Natural killer cell (primary cell): ENCODE results near the gene PPP1R13B. TPM values are rescaled to one million over a fixed set of nuclear protein-coding genes. Genes with fewer than 3 reads are reported as not detected.

Experiments
- ATAC-seq, 3 donors: fragments of 150-1000 bp in 2 of 3; fragments of 200-7000 bp in 1 of 3; cut with Tn5 transposase; 1 replicate in 1 of 3; 2 replicates in 2 of 3; pipeline ENCODE4 v1.10.0; 2021; ENCODE audit warnings: mild to moderate bottlenecking in 2 of 3, moderate library complexity in 2 of 3
- DNase-seq, 2 donors: peaks; one replicate each; pipeline versions ENCODE4 v3.0.0 to v3.0.0-alpha.2; 2013 to 2021; ENCODE audit warnings: mixed read lengths in 1 of 2
- H3K27ac ChIP-seq: one replicate; pipeline ENCODE4 v1.5.1; 2013; ENCODE audit warnings: mild to moderate bottlenecking, low read length
- H3K27me3 ChIP-seq: one replicate; pipeline ENCODE4 v1.6.1; 2013; ENCODE audit warnings: low read length; ENCODE audit not compliant: control insufficient read depth, insufficient read depth
- H3K36me3 ChIP-seq: one replicate; pipeline ENCODE4 v1.6.1; 2013; ENCODE audit warnings: low read length; ENCODE audit not compliant: control insufficient read depth, insufficient read depth
- H3K4me1 ChIP-seq: one replicate; pipeline ENCODE4 v1.6.1; 2013; ENCODE audit warnings: low read length; ENCODE audit not compliant: control insufficient read depth, insufficient read depth
- H3K4me3 ChIP-seq: one replicate; pipeline ENCODE4 v1.5.1; 2013; ENCODE audit warnings: low read length
- H3K9me3 ChIP-seq: one replicate; pipeline ENCODE4 v1.6.1; 2013; ENCODE audit warnings: low read length; ENCODE audit not compliant: control insufficient read depth, insufficient read depth
- H3K27ac Mint-ChIP-seq, 2 donors: one replicate each; pipeline ENCODE4 v1.8.0; 2022; ENCODE audit warnings: mild to moderate bottlenecking in 2 of 2, mixed read lengths in 2 of 2, moderate library complexity in 1 of 2
- H3K27me3 Mint-ChIP-seq, 2 donors: one replicate each; pipeline ENCODE4 v1.8.0; 2022; ENCODE audit warnings: low read depth in 2 of 2, mixed read lengths in 2 of 2
- H3K36me3 Mint-ChIP-seq: one replicate; pipeline ENCODE4 v1.8.0; 2022; ENCODE audit warnings: mixed read lengths
- H3K4me1 Mint-ChIP-seq, 2 donors: one replicate each; pipeline ENCODE4 v1.8.0; 2022; ENCODE audit warnings: mixed read lengths in 2 of 2
- H3K4me3 Mint-ChIP-seq: one replicate; pipeline ENCODE4 v1.8.0; 2022; ENCODE audit warnings: mild to moderate bottlenecking, moderate library complexity, mixed read lengths
- H3K9me3 Mint-ChIP-seq, 2 donors: one replicate each; pipeline ENCODE4 v1.8.0; 2022; ENCODE audit warnings: mixed read lengths in 2 of 2
- WGBS: methylation state at CpG from one replicate; pipeline ENCODE4 v1.1.7; 2013; ENCODE audit warnings: missing lambda C conversion rate; ENCODE audit not compliant: insufficient coverage; 5-methylcytosine and 5-hydroxymethylcytosine counted together
- intact Hi-C: fragments of 100-400 bp; cut with micrococcal nuclease; formaldehyde crosslinking; loops from one replicate; pipeline ENCODE4 v1.14.2; 2022
- total RNA-seq, 4 donors: library from RNA; stranded (reverse); fragments of 120-200 nt in 1 of 4; gene quantifications; one replicate each; pipeline versions ENCODE4 v1.2.3 to v1.2.4, GENCODE V29; 2013 to 2022
- TF ChIP-seq, protein P1 (sequence below): fragments of 200-600 bp; IDR thresholded peaks from one replicate; pipeline ENCODE4 v1.8.0; 2022; ENCODE audit warnings: antibody characterized with exemption

The PPP1R13B gene
- total RNA-seq, 3 donors from 2014 or later (not counting 1 experiment from before 2014, with no cell fraction given): 26.5 to 35.5 (median 31.7) TPM

DNA sequence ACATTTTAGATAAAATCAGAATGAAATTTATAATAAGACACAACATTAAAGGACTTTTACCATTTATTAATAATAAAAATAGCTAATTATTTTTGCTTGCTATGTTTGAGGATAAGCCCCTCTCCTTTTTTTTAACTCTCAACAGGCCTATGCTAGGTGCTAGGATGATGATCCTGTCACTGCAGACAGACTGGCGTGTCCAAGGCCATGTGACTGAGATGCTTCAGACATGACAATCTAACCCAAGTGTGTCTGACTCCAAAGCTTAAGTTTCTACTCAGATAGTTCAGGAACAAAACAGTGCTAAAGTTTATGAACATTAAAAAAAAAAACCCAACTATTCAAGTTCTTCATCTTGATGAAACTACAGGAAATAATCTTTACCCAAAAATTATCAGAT lies 29.8 kb downstream of the PPP1R13B start:
- 75% methylated on average over 1 of the region's 1 CpG for WGBS
- Mint-ChIP-seq H3K4me3 (no peak overlapping the region), H3K36me3 (no peaks in the 10 kb centered on the region), H3K27ac (no peak overlapping the region), H3K4me1 (peaks cover 20 to 39% of the 10 kb centered on the region in 2 donors), H3K9me3 (no peaks in the 10 kb centered on the region), H3K27me3 (no peaks in the 10 kb centered on the region)
- no peak for DNase-seq
- intact Hi-C loops: no loop called here
- Histone ChIP-seq H3K36me3 (no peaks in the 10 kb centered on the region), H3K27me3 (no peaks in the 10 kb centered on the region), H3K4me3 (no peak overlapping the region), H3K4me1 (no peaks in the 10 kb centered on the region), H3K27ac (no peak overlapping the region), H3K9me3 (no peaks in the 10 kb centered on the region)
- TF ChIP-seq, protein P1, sequence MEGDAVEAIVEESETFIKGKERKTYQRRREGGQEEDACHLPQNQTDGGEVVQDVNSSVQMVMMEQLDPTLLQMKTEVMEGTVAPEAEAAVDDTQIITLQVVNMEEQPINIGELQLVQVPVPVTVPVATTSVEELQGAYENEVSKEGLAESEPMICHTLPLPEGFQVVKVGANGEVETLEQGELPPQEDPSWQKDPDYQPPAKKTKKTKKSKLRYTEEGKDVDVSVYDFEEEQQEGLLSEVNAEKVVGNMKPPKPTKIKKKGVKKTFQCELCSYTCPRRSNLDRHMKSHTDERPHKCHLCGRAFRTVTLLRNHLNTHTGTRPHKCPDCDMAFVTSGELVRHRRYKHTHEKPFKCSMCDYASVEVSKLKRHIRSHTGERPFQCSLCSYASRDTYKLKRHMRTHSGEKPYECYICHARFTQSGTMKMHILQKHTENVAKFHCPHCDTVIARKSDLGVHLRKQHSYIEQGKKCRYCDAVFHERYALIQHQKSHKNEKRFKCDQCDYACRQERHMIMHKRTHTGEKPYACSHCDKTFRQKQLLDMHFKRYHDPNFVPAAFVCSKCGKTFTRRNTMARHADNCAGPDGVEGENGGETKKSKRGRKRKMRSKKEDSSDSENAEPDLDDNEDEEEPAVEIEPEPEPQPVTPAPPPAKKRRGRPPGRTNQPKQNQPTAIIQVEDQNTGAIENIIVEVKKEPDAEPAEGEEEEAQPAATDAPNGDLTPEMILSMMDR: no peak
- no peak for ATAC-seq

DNA sequence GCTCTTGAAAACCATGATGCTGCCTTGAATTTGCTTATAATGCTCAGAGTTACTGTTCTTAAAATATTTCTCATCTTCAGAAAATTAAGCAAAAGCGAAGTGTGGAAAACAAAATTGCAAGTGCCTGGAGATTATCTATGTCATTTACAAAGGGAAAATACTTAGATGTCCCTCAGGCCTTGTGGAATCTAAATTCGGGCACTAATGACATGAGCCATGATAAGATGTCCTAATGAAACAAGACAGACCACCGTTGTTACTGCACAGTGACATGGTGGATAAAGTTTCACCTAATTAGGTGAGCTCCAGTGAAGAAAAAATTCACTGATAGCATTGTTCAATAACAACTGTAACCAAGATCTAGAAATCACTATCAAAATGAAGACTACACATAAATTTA lies 30.4 kb downstream of the PPP1R13B start:
- Mint-ChIP-seq H3K9me3 (no peaks in the 10 kb centered on the region), H3K27me3 (no peaks in the 10 kb centered on the region), H3K4me3 (no peak overlapping the region), H3K4me1 (peaks cover 20 to 39% of the 10 kb centered on the region in 2 donors), H3K36me3 (no peaks in the 10 kb centered on the region), H3K27ac (no peak overlapping the region)
- DNase-seq: no peak
- TF ChIP-seq, protein P1: no peak
- intact Hi-C loops: no loop called here
- Histone ChIP-seq H3K36me3 (no peaks in the 10 kb centered on the region), H3K4me1 (no peaks in the 10 kb centered on the region), H3K27me3 (no peaks in the 10 kb centered on the region), H3K9me3 (no peaks in the 10 kb centered on the region), H3K27ac (no peak overlapping the region), H3K4me3 (no peak overlapping the region)
- ATAC-seq: no peak
- 90% methylated on average over 3 of the region's 3 CpGs for WGBS

DNA sequence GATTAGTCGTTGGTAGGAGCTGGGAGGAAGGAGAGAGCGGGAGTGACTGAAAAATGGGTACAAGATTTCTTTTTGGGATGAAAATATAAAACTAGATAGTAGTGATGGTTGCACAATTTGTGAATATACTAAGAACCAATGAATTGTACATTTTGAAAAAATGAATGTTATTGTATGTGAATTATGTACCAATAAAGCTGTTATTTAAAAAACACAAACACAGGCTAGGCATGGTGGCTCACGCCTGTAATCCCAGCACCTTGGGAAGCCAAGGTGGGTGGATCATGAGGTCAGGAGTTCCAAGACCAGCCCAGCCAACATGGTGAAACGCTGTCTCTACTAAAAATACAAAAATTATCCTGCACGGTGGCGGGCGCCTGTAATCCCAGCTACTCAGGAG lies 32.1 kb downstream of the PPP1R13B start:
- peaks cover 17 to 31% of the 10 kb centered on the region in 2 donors for H3K4me1 Mint-ChIP-seq
- WGBS: 87% methylated on average over 6 of the region's 7 CpGs
- intact Hi-C loops: no loop called here
- Histone ChIP-seq H3K4me3 (no peak overlapping the region), H3K9me3 (no peaks in the 10 kb centered on the region), H3K27me3 (no peaks in the 10 kb centered on the region), H3K27ac (no peak overlapping the region), H3K36me3 (no peaks in the 10 kb centered on the region), H3K4me1 (no peaks in the 10 kb centered on the region)
- H3K27ac Mint-ChIP-seq: no peak overlapping the region
- ATAC-seq (no peak), DNase-seq (no peak)
- H3K9me3 Mint-ChIP-seq: no peaks in the 10 kb centered on the region
- TF ChIP-seq, protein P1: no peak
- no peak overlapping the region for H3K4me3 Mint-ChIP-seq
- H3K36me3 Mint-ChIP-seq: no peaks in the 10 kb centered on the region
- no peaks in the 10 kb centered on the region for H3K27me3 Mint-ChIP-seq

DNA sequence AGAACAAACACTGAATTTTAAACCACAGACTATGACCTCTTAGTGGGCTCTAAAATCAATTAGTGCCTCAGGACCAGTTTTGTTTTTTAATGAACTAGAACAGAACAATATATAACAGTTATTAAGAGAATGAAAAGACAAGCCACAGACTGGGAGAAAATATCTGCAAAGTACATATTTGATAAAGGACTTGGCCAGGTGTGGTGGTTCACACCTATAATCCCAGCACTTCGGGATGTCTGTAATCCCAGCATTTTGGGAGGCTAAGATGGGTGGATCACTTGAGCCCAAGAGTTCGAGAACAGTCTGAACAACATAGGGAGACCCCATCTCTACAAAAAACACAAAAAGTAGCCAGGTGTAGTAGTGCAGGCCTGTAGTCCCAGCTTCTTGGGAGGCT lies 36.2 kb downstream of the PPP1R13B start:
- intact Hi-C loops: no loop called here
- H3K4me3 Mint-ChIP-seq: no peak overlapping the region
- no peaks in the 10 kb centered on the region for H3K4me1 ChIP-seq
- H3K4me3 ChIP-seq: no peak overlapping the region
- no peaks in the 10 kb centered on the region for H3K27me3 Mint-ChIP-seq
- H3K9me3 Mint-ChIP-seq: no peaks in the 10 kb centered on the region
- no peak for DNase-seq
- no peaks in the 10 kb centered on the region for H3K9me3 ChIP-seq
- no peak for ATAC-seq
- H3K27ac ChIP-seq: no peak overlapping the region
- H3K27me3 ChIP-seq: no peaks in the 10 kb centered on the region
- H3K4me1 Mint-ChIP-seq: peaks cover 9 to 10% of the 10 kb centered on the region in 2 donors
- H3K27ac Mint-ChIP-seq: no peak overlapping the region
- H3K36me3 Mint-ChIP-seq: no peaks in the 10 kb centered on the region
- H3K36me3 ChIP-seq: no peaks in the 10 kb centered on the region
- TF ChIP-seq, protein P1: no peak
- WGBS: 91% methylated on average over 1 of the region's 2 CpGs
